AG04450 (cell line): ENCODE measurements around the gene SH3GLB1. TPM values are rescaled to one million over a fixed set of nuclear protein-coding genes. Genes with fewer than 3 reads are reported as not detected.

Source experiments
- CTCF ChIA-PET: fragments of 300-600, 350-600 bp; formaldehyde crosslinking; extraction: SDS; loops from one replicate; lab custom pipeline; 2022; ENCODE audit warnings: antibody characterized with exemption, inconsistent platforms; lab: Charles Lee
- POLR2A ChIA-PET: fragments of 350-600 bp; formaldehyde crosslinking; extraction: SDS; loops from one replicate; lab custom pipeline; 2021; ENCODE audit warnings: antibody characterized with exemption, inconsistent platforms; lab: Yijun Ruan, JAX
- DNase-seq: peaks from one replicate; pipeline ENCODE4 v3.0.0-alpha.2; 2011; ENCODE audit warnings: low read depth, low spot score
- H3K27ac ChIP-seq: one replicate; pipeline ENCODE4 v1.5.1; 2012; ENCODE audit warnings: low read depth, low read length, control low read depth
- H3K27me3 ChIP-seq: one replicate; pipeline ENCODE4 v1.6.0; 2012; ENCODE audit warnings: low read length; ENCODE audit not compliant: control insufficient read depth, insufficient read depth
- H3K4me3 ChIP-seq: 2 replicates; pipeline ENCODE4 v1.5.1; 2011; ENCODE audit warnings: mild to moderate bottlenecking, low read depth, low read length, control low read depth
- H3K9me3 ChIP-seq: 2 replicates; pipeline ENCODE4 v1.5.1; 2012; ENCODE audit warnings: low read length; ENCODE audit not compliant: control insufficient read depth, insufficient read depth
- CTCF ChIP-seq: IDR thresholded peaks from 2 replicates; pipeline ENCODE4 v1.5.1; 2011; ENCODE audit warnings: low read depth, low read length, control low read depth, inconsistent platforms
- polyA plus RNA-seq: library from polyadenylated mRNA; depleted of rRNA; stranded (reverse); fragments of >200 nt; gene quantifications from 2 replicates; pipeline ENCODE4 v1.2.3, GENCODE V29; 2011

Gene SH3GLB1
- polyA plus RNA-seq, 1 experiment = 75.9 TPM

DNA sequence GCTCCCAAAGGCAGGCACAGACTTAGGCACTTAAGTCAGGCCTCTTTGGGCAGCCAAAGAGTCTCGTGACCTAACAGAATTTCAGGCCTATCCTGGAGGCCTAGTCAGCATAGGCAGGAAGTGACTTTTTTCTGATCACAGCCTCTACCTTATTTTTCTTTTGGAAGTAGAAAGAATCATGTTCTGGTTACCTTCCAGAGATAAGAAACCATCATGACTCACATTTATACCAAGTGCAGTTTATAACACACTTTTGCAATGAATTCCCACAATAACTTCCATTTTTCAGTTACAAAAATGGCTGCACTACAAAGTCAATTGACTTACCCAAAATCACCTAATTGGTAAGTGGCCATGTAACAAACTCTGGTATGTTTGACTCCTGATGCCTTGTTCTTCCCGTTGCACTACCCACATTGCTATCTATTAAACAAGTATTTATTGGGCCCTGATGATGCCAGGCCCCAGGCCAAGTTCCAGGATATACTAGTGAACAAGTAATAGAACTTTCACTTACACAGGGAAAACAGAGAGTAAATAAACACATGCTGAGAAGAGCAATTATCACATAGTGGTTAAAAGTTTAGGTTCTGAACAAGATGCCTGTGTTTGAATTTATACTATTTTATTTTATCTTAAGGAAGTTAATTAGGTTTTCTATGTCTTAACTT lies 74.3 kb downstream of the SH3GLB1 start:
- Histone ChIP-seq H3K27ac (peak overlapping the region; percentile 60), H3K4me3 (no peak overlapping the region), H3K9me3 (no peaks in the 10 kb centered on the region; the same call in 1 of the 2 replicates), H3K27me3 (no peaks in the 10 kb centered on the region)
- TF ChIP-seq CTCF = no peak
- ChIA-PET CTCF (no interaction called here), POLR2A (interaction anchor here (0.6 kb wide), 1 partner anchor 550 kb away, joined by 7 read pairs; no protein-coding TSS in a partner anchor)
- DNase-seq = no peak

GRCh38 chr1:86779308-86780191 lies 75.2 kb downstream of the SH3GLB1 start:
- H3K4me3 ChIP-seq = no peak overlapping the region
- no peak overlapping the region for H3K27ac ChIP-seq
- ChIA-PET POLR2A (no interaction called here), CTCF (interaction anchor here (0.6 to 2.8 kb wide), 7 partner anchors 9 to 1371 kb away, joined by 3 to 48 read pairs (median 3); partner anchors contain the start of gene SH3GLB1)
- H3K27me3 ChIP-seq = no peaks in the 10 kb centered on the region
- no peak for DNase-seq
- no peaks in the 10 kb centered on the region; the same call in 1 of the 2 replicates for H3K9me3 ChIP-seq
- no peak for TF ChIP-seq CTCF

DNA sequence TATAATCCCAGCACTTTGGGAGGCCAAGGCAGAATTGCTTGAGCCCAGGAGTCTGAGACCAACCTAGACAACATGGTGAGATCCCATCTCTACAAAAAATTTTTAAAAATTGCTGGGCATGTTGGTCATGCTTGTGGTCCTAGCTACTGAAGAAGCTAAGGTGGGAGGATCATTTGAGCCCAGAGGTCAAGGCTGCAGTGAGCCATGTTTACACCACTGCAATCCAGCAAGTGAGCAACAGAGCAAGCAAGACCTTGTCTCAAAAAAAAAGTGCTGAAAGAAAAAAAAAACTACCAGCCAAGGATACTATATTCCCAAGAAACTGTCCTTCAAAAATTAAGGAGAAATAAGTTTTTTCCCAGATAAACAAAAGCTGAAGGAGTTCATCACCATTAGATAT lies 78.1 kb downstream of the SH3GLB1 start:
- TF ChIP-seq CTCF = no peak
- Histone ChIP-seq H3K27me3 (no peaks in the 10 kb centered on the region), H3K9me3 (no peaks in the 10 kb centered on the region; the same call in 1 of the 2 replicates), H3K27ac (no peak overlapping the region), H3K4me3 (no peak overlapping the region)
- POLR2A ChIA-PET = no interaction called here
- CTCF ChIA-PET = interaction anchor here (1.6 kb wide), 1 partner anchor 78 kb away, joined by 4 read pairs; the partner anchor contains the start of gene SH3GLB1
- no peak for DNase-seq

GRCh38 chr1:86787621-86788020 lies 83.2 kb downstream of the SH3GLB1 start:
- no peak for TF ChIP-seq CTCF
- H3K27me3 ChIP-seq = no peaks in the 10 kb centered on the region
- POLR2A ChIA-PET = no interaction called here
- no peaks in the 10 kb centered on the region for H3K9me3 ChIP-seq
- DNase-seq = no peak
- CTCF ChIA-PET = interaction anchor here (0.6 kb wide), 1 partner anchor 34 kb away, joined by 3 read pairs; no protein-coding TSS in a partner anchor
- no peak overlapping the region for H3K27ac ChIP-seq
- no peak overlapping the region for H3K4me3 ChIP-seq
